Activated gamma-delta T cell treated with anti-CD3 and anti-CD28 coated beads, Interleukin-2, amount 50 U/mL, for 16 hours (primary cell): ENCODE measurements around the gene SPON1.

Source experiments
- DNase-seq: peaks from one replicate; pipeline ENCODE4 v3.0.0-alpha.2; 2020; ENCODE audit warnings: low read depth

The SPON1 gene

DNA sequence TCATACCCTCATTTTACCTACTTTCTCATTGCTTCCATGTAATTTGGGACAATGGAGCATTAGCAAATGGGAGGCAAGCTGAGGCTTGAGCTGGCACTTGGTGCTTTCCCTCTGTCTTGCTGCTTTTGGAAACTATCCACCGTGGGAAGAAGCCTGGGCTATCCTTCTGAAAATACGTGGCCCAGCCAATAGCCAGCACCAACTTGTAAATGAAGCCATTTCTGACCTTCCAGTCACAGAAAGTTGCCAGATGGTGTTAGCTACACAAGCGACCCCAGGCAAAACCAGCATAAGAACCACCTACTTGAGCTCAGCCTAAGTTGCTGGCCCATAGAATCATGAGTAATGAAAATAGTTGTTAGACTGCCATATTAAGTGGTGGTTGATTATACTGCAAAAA, 18.5 kb upstream of the SPON1 start:
- DNase-seq, result no peak

DNA sequence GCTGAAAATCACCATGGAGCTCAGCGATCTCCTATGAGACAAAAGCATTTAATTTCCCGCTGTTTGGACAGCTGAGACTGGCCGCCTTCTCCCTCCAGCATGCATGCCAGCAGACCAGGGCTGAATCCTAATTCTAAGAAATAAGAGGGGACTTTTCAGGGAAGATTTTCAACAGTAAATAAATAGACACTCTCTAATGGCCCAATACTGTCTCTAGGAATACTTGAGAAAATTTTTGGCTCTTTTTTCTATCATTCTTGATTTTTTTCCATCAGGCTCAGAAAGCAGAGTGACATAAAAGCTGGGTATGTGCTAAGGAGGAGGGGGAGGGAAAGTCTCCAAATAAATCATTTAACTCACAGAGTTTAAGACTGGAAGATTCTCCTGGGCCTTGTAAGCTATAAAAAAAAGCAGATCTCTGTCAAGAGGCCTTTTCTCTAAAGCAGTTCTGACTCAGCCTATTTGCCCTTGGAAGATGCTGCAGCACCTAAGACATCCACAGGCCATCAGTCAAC, 17.6 kb upstream of the SPON1 start:
- DNase-seq, result no peak

DNA sequence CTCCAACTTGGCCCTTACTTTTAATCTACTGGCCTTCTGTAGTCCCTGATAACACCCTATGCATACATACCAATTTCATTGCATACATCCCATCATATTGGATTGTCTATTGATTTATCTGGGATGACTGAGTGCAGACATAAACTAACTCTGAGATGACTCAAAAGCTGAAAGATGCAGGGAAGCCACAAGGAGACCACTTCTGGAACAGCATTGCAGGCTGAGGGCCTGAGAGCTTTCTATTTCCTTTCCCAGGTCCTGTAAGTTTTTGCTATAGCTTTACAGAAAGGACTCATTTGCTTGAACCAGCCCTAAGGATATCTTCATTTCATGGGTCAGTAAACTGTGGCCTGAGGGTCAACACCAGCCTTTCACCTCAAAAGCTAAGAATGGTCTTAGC, 15.1 kb upstream of the SPON1 start:
- DNase-seq, result no peak

DNA sequence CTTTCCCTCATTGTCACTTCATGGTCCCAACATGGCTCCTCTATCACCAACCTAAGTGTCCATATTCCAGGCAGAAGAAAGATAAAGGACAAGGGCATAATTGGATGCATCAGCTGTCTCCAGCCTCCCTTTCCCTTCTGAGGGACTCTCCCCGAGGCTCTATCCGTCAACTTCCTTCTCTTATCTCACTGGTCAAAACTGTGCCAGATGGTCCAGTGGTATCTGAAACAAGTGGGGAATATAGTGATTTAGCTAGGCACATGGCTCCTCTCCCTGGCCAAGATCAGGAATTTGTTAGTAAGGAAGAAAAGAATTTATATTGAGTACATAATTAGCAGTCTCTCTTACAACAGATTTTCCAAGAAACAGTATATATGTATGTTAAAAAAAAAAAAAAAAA, 12.6 kb upstream of the SPON1 start:
- DNase-seq, result no peak

DNA sequence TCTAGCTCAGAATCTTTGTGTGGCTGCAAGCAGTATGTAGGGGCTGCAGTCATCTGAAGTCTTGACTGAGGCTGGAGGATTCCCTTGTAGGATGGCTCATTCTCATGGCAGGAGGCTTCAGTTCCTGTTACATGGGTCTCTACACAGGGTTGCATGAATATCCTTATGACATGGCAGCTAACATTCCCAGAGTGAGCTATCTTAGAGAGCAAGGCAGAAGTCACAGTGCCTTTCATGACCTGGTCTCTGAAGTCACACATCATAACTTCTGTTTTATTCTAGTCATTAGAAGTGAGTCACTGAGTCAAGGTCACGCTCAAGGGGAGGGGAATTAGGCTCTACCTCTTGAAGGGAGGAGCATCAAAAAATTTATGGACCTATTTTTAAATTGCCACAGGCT, 10.3 kb upstream of the SPON1 start:
- no peak for DNase-seq

DNA sequence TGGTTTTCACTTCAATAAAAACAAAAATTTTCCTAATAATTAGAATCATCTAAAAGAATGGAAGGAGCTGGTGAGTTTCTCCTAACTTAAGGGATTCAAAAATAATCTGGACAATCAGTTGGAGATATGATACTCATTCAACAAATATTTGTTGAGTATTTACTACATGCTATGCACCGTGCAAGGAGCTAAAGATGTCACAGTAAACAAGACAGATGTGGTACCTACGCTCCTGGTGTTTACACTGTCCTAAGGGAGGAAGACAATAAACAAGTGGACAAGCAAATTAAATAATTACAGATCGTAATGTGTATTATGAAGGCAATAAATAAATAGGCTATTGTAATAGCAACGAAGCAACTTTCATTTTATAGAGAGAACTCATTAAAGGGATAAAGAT, 9.9 kb upstream of the SPON1 start:
- DNase-seq, result no peak

DNA sequence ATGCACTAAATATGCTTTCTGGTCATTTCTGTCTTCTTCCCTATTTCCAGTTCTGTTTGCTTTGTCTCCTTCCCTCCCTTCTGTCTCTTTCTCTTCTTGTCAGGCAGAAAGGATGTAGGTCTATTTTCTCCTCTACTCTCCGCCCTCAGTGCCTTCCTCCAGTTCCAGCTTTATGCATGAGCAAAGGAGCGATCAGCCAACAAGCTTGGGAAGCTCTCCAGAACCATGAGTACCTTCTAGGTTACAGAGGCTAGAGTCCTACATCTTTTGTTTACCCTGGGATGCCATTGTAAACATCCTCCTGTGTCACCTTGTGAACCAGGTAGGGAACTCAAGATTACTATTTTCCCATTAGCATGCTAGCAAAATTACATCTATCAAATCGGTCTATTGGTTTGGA, 7.9 kb upstream of the SPON1 start:
- DNase-seq, result no peak

DNA sequence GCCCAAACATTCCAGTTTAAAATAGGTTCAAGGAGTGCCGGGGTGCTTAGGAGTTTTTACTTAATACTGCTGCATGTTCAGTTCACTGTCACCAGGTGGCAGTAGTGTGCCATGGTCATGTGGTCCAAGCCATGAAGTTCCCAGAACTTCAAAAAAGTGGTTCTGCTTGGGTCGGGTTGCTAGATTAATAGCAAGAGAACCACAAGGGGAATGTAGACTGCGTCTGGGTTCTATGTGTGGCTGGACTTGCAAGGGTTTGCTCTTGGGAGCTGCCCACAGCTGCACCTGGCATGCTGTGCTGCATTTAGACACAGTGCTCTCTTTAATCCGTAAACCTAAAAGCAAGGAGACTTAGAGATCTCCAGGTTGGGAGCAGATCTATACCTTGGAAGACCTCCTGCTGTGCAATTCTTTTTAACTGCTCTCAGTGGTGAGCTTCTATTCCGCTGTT, 6.5 kb upstream of the SPON1 start:
- DNase-seq, result peak; percentile 27

DNA sequence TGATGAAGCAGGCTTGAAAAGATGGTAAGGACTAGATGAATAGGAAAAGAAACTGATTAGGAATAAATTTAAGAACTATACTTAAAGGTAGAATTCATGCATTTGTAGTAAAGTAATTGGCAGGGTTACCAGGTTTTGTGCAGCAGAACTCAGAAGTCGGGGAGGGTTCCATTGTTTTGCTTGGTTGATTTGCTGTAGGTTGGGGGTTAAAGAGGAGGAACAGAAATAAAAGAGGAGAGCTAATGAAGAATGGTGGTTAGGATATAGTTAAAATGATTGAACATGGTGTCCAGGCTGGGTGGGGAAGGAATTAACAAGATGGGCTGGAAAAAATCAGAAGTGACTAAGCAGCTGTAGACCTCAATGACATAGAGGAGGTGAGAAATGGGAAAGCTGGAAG, 5.5 kb upstream of the SPON1 start:
- no peak for DNase-seq

DNA sequence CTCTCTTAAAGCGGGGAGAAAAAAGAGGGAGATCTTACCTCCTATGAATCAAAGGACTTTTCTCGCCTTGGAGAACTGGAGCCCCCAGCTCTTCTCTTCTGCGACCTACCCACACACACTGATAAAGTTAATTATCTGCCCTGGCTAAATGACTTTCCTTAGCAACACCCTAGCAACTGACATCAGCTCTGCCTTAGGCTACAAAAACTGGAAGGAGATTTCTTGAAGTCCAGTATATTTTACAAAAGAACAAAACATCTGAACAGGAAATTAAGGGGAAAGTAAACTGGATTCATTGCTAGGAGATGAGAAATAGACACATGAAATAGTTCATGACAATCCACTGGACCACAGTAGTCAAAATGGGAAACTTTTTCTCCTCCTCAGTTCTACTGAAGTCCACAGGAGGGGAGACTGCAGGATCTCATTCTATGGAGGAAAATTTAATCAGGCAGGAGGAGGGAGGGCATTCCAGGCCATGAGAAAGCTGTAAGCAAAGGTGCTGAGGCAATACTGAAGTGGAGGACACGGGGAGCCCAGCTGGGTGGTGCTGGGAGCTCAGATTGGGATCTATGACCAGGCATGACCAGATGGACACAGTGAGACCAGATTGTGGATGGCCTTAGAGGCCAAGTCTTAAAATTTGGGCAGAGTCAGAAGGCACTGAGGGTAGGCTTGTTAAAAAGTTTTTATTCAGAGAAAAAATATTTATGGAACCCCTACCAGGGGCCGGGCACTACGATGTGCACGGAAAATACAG, 3.7 kb upstream of the SPON1 start:
- no peak for DNase-seq

DNA sequence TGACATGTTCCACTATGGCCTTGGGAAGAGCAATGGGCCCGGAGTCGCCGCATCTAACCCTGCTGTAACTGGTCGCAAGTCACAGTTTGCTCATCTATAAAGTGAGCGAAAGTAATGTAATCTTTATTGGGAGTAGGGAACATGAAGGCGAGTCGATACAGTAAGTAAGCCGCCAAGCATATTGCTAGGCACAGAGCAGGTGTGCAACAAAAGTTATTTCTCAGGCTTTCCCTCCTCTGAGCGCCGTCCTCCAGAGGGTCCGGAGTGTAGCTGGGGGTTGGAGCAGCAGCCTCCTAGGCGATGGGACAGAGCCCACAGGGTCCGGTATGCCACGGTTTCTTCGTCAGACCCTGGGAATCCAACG, 343 bp upstream of the SPON1 start:
- no peak for DNase-seq

DNA sequence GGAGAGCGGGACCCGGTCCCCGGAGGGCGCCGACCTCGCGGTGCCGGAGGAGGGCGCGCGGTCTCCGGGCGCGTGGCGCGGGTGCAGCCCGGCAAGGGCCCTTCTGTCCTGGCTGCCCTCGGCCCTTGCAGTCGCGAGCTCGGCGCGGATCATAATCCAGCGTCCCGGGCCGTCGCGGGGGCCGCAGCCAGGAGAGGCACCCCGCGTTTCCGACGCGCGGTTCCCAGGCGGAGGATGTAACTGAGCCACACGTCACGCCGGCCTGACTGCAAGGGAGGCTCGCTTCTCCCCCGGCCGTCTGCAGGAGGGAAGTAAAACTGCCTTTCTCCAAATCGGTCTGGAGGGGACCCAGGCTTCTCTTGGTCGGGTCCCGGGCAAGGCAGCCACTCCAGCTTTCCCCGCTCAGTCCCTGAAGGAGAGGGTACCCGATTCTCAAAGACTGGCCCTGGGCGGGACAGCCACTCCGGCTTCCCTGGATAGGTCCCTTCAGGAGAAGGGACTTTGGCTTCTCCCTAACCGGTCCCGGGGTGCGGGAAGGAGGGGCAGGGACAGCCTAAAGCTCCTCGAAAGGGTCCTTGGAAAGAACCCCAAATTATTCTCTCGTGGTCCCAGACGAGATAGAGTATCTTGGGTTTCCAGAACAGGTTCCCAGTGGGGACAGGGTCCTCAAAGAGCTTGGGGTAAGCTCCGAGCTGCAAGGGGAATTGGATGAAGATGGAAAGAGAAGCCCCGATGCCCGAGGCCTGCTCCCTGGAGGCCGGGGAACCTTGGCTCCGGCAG, 836 bp downstream of the SPON1 start:
- DNase-seq, result no peak

DNA sequence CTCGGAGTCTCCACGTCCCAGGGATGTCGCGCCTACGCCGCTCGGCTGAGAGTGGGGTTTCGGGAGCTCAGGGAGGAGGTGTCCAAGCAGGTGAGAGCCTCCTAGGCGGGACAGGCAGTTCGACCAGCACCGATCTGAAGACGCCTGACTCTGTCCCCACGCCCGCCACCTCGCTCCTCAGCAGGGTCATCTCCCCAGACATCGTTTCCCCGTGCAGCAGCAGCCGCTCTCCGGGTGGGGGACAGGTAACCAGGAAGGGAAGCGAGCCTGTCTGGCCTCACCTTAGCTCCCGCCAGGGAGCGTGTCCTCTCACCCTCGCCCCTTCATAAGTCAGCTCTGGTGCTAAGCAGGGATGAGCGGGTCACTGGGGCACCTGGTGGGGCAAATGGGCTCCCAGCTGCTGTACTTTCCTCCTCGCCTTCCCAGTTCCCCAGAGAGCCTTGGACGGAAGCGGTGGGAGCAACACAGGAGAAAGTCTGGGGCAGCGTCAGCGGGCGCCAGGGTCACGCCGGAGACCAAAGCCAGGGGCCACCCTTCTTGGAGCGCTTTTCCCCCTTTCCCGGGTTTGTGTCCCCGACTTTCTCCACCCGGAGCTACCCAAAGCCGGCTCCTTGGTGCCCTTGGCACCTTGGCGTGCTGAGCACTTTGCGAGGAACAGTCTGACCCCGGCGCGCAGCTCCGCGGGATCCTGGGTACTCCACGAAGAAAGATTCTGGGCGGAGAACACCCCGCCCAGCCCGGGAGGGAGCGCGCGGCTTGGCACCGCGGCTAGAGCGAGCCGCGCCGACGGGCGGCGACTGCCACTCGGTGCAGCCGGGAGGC, 1.6 kb downstream of the SPON1 start:
- DNase-seq, result no peak

DNA sequence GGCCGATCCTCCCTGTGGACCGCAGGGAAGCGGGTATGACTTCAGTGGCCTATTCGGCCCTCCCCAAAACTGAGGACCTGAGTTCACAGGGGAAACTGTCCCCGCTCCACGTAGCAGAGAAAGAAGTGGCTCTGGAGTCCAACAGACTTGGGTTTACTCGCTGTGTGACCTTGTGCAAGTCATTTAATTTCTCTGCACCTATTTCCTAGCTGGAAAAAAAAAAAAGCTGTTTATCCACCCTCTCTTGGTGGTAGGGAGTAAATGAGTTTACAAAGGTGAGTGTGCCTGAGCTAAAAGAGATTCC, 2.2 kb downstream of the SPON1 start:
- DNase-seq, result no peak

DNA sequence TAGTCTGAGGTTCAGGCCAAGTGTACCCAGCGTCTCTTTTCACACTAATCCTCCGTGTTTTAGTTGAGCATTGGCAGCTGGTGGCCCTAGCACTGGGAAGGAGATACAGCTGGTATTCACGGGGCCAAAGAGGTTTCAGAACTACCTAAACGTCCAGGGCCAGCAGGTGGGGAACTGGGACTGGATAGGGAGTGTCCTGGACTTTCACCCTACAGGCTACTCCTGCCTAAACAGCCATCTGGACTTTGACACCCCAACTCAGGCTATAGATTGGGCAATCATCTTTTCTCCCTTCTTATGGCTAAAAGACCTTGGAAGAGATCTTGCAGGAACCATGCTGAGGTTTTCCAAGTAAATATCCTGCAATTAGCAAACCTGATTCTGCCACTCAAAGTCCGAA, 2.8 kb downstream of the SPON1 start:
- no peak for DNase-seq

DNA sequence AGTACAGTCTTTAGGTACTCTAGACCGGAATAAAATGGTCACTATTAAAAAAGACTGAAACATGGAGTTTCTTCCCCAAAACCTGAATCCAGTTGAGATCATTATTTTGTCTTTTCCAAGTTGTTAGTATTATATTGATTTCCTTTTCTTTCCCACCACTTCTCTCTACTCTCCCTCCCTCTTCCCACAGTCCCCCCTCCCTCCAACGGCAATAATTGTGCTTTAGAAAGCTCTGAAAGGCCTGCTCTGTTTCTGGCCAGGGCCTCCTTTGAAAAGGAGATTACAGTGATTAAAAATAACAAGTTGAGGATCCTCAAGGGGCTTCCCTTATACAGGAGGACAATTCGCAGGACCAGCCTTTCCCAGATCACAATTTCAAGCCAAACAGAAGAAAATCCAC, 3.5 kb downstream of the SPON1 start:
- DNase-seq, result no peak

DNA sequence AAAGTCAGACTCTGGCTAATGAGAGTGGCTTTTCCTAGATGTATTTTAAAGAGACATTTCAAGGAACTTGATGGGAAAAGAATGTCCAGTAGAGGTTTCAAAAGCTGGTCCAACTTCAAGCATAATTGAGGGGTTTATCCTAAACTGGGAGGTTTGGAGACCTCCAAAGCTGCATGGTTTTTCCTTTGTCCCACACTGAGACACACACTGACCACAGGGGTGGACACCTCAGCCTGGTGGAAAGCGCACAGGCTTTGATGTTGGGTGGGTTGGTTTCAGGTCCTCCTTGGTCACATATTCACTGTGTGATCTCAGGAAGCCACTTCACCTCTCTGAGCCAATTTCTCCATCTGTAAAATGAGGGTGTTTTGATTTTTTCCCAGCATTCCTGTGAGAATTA, 4.0 kb downstream of the SPON1 start:
- no peak for DNase-seq

DNA sequence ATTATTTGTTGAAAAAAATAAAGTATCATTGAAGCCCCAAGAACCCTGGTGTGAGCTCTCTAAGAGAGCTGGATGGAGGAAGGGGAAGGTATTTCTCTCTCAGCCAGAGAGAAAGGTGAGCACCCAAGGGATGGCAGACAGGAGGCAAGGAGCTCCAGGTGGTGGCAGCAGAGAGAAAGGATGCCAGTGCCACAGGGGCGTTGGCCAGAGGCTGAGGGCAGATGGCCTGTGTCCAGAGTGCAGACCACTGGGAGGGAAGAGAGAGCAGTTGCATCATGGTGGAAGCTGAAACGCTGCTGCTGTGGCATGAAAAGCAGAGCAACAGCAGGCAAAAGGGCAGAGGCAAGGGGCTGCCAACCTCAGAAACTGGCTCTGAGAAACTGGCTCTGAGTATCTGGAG, 8.5 kb downstream of the SPON1 start:
- DNase-seq, result no peak

DNA sequence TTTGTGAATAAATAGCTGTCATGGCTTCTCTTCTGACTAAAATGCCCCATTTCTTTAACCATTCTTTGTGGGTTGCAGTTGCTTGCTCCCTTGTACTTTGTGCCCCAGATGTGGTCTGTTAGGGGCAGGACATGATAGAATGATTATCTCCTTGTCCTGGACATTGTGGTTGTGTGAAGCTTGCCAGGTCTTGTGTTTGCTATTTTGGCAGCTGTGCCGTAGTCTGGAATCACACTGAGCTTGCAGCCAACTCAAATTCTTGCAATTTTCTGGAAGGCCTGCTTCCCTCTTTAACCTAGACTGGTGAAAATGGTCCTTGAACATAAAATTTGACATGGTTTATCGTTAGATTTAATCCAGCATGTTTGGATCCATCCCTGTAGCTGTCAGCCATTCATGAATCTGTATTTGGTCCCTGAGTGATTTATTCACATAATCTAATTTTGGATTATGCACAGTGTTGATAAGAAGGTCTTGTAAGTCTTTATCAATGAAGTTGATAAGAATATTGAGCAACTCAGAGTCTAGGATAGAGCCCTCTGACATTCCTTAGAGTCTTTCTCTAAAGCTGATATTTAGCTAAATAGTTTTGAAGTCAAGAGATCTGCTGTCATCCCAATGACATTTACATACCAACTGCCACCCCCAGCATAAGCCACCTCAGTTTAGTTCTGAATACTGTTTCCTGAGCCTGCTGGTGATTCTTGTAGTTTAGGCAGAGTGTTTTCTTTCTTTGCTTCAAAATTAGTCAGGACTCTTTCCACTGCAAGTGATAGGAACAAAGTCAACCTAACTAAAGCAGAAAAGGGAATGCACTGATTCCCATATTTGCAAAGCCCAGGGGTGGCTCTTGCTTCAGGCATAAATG, 9.8 kb downstream of the SPON1 start:
- no peak for DNase-seq

DNA sequence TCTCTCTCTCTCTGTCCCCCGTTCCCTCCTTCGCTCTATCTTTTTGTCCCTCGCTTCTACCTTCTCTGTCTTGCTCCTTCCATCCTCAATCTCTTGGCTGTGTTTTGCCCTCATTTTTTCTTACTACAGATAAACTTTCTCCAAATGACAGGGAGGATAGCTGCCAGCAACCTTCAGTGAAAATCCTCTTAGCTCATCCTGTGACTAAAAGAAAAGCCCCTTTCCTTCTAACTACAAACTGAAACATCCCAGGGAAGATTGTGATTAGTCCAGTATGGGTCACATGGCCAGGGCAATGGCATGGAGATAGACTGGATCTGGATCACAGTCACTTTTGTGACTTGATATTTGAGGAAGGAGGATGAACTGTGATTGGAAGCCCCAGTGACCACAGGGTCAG, 10.4 kb downstream of the SPON1 start:
- DNase-seq, result no peak

DNA sequence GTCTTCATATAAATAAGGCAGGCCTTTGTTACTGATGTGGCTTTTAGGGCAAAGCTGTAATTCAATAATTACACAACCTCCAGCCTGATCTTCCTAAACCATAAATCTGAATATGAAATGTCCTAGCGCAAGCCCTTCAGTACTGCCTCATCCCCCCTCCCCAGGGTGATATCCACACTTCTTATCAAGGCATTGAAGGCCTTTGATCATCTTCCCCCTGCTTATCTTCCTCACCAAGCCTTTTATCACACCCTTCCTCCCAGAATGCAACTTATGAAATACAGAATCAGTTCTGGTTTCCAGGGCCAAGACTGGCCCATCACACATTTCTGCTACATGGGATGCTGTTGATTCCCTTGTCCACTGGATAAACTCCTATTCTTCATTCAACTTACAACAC, 12.1 kb downstream of the SPON1 start:
- no peak for DNase-seq
